Lung (tissue), 12 donors: ENCODE data around the gene MEIS2. TPM values are rescaled to one million over a fixed set of nuclear protein-coding genes. Genes with fewer than 3 reads are reported as not detected.

Experiments used
- ATAC-seq: fragments of 200-7000 bp; cut with Tn5 transposase; one replicate; pipeline ENCODE4 v1.9.1; 2020; ENCODE audit warnings: moderate number of reproducible peaks; ENCODE audit not compliant: insufficient read depth, low FRiP score
- DNase-seq, 3 donors: peaks; one replicate each; pipeline ENCODE4 v3.0.0-alpha.2; 2013 to 2017
- H3K27ac ChIP-seq, 2 donors: one replicate each; pipeline ENCODE4 v1.5.1; 2013; ENCODE audit warnings: mild to moderate bottlenecking in 2 of 2, moderate library complexity in 2 of 2, control low read depth in 1 of 2, inconsistent platforms in 1 of 2, low read depth in 1 of 2, low read length in 1 of 2
- H3K27me3 ChIP-seq, 3 donors: one replicate each; pipeline ENCODE4 v1.5.1; 2013; ENCODE audit warnings: low read length in 2 of 3; ENCODE audit not compliant: control insufficient read depth in 3 of 3, insufficient read depth in 3 of 3
- H3K36me3 ChIP-seq, 4 donors: one replicate each; pipeline ENCODE4 v1.5.1; 2013; ENCODE audit warnings: low read length in 4 of 4, mild to moderate bottlenecking in 1 of 4, moderate library complexity in 1 of 4; ENCODE audit not compliant: control insufficient read depth in 4 of 4, insufficient read depth in 4 of 4
- H3K4me1 ChIP-seq, 5 donors: one replicate each; pipeline ENCODE4 v1.5.1; 2013; ENCODE audit warnings: low read length in 5 of 5, mild to moderate bottlenecking in 2 of 5, moderate library complexity in 1 of 5; ENCODE audit not compliant: control insufficient read depth in 5 of 5, insufficient read depth in 5 of 5
- H3K4me3 ChIP-seq: one replicate; pipeline ENCODE4 v1.5.1; 2013; ENCODE audit warnings: mild to moderate bottlenecking, control low read depth, moderate library complexity
- H3K9ac ChIP-seq, 2 donors: one replicate each; pipeline ENCODE4 v1.5.1; 2013; ENCODE audit warnings: low read length in 2 of 2, control low read depth in 1 of 2; ENCODE audit not compliant: insufficient read depth in 1 of 2
- H3K9me3 ChIP-seq, 4 donors: one replicate each; pipeline ENCODE4 v1.5.1; 2013; ENCODE audit warnings: low read length in 3 of 4, mild to moderate bottlenecking in 1 of 4, moderate library complexity in 1 of 4; ENCODE audit not compliant: control insufficient read depth in 4 of 4, insufficient read depth in 3 of 4
- WGBS, 2 donors: extraction: QIAGEN DNeasy Blood & Tissue Kit; methylation state at CpG; one replicate each; pipeline ENCODE4 v1.1.7; 2013; 5-methylcytosine and 5-hydroxymethylcytosine counted together
- polyA plus RNA-seq, 2 donors: library from polyadenylated mRNA; stranded (reverse); fragments of 200-250 nt; gene quantifications; one replicate each; pipeline ENCODE4 v1.2.1, GENCODE V29; 2013
- total RNA-seq, 2 donors: library from RNA; depleted of rRNA in 1 of 2; stranded (reverse); fragments of >200 nt in 1 of 2; gene quantifications; one replicate each; pipeline ENCODE4 v1.2.1, GENCODE V29; 2014 to 2021
- TF ChIP-seq, protein P1 (sequence below): IDR thresholded peaks from 2 replicates; pipeline ENCODE4 v1.5.1; 2012; ENCODE audit warnings: mild to moderate bottlenecking; ENCODE audit errors: control extremely low read depth, extremely low read depth
- donor health status: control.
- donor health status: control.
- donor health status: Bipolar disorder and iron deficiency.
- donor health status: healthy.
- donor health status: DM: yes; HTN: yes; CAD: no.

The MEIS2 gene
- total and polyA plus RNA-seq, 4 donors, result 5.6 to 47.5 (median 13.7) TPM

DNA sequence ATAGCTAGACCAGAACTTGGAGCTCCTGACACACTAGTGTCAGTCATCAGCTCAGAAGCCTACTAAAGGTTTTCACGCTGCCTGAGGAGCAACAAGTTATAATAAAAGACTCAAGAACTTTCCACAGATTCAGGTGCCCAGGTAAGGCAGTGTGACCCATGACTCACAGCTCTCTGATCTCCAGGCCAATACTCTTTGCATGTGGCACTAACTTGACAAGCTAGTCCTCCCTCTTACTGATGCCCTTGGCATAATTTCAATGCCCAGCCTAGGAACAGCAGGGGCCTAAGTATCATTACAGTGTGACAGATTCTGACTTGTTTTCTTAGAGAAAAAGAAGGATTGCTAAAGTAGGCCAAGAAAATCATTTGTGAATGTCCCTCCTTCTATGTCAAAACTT is 38.4 kb downstream of the MEIS2 start:
- DNase-seq (no peak), ATAC-seq (peak; percentile 19)
- WGBS, 2 donors, result 81 to 87% methylated on average over 1 of the region's 1 CpG
- Histone ChIP-seq H3K27me3 (no peaks in the 10 kb centered on the region), H3K9me3 (no peaks in the 10 kb centered on the region), H3K4me3 (no peak overlapping the region), H3K36me3 (peaks cover 0 to 11% (median under 1%) of the 10 kb centered on the region in 4 donors), H3K4me1 (peaks cover 5 to 23% (median 14%) of the 10 kb centered on the region in 5 donors), H3K9ac (no peak overlapping the region), H3K27ac (no peak overlapping the region)
- TF ChIP-seq, protein P1, sequence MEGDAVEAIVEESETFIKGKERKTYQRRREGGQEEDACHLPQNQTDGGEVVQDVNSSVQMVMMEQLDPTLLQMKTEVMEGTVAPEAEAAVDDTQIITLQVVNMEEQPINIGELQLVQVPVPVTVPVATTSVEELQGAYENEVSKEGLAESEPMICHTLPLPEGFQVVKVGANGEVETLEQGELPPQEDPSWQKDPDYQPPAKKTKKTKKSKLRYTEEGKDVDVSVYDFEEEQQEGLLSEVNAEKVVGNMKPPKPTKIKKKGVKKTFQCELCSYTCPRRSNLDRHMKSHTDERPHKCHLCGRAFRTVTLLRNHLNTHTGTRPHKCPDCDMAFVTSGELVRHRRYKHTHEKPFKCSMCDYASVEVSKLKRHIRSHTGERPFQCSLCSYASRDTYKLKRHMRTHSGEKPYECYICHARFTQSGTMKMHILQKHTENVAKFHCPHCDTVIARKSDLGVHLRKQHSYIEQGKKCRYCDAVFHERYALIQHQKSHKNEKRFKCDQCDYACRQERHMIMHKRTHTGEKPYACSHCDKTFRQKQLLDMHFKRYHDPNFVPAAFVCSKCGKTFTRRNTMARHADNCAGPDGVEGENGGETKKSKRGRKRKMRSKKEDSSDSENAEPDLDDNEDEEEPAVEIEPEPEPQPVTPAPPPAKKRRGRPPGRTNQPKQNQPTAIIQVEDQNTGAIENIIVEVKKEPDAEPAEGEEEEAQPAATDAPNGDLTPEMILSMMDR, result no peak

DNA sequence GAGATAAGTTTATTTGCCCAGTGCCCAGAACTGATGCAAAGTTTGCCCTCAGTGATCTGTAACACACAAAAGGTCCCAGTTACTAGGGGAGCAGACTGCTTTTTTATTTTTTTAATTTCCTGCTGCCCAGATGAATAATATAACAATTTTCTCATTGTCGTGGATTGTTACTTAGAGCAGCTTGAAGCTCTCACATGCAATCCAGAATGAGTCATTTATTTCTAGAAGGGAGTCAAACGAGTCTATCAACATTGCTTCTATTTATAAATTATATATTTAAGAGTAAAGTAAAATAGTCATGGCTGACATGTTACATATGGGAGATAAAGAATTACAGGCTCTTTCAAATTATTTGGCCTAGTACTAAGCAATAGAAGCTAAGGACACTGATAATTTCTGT is 41.3 kb downstream of the MEIS2 start:
- Histone ChIP-seq H3K27ac (peak overlapping the region in 1 of 2 donors; percentile 60), H3K9me3 (no peaks in the 10 kb centered on the region), H3K9ac (no peak overlapping the region), H3K4me1 (peaks cover 5 to 30% (median 12%) of the 10 kb centered on the region in 5 donors), H3K27me3 (no peaks in the 10 kb centered on the region), H3K36me3 (peaks cover 0 to 8% (median 0%) of the 10 kb centered on the region in 4 donors), H3K4me3 (no peak overlapping the region)
- TF ChIP-seq, protein P1, result no peak
- ATAC-seq (peak; percentile 58), DNase-seq (peak in 2 of 3 donors; percentile 82 to 89)
- WGBS, 2 donors, result 25 to 59% methylated on average over 2 of the region's 2 CpGs

GRCh38 chr15:37058316-37058985 is 41.9 kb downstream of the MEIS2 start:
- Histone ChIP-seq H3K36me3 (peaks cover 0 to 8% (median 0%) of the 10 kb centered on the region in 4 donors), H3K27ac (peak overlapping the region in 1 of 2 donors; percentile 96), H3K4me3 (no peak overlapping the region), H3K4me1 (peaks cover 5 to 30% (median 12%) of the 10 kb centered on the region in 5 donors), H3K9me3 (no peaks in the 10 kb centered on the region), H3K27me3 (no peaks in the 10 kb centered on the region), H3K9ac (no peak overlapping the region)
- peak in 1 of 3 donors; percentile 19 for DNase-seq
- ATAC-seq, result no peak
- WGBS, 2 donors, result 63 to 77% methylated on average over 6 of the region's 6 CpGs
- TF ChIP-seq, protein P1, result no peak
